ENCODE results near the gene JAG1. TPM values are rescaled to one million over a fixed set of nuclear protein-coding genes. Genes with fewer than 3 reads are reported as not detected.
A peak's percentile ranks its signal among the peaks of the same experiment; 100 is the strongest.

The JAG1 gene
- total RNA-seq, 1 experiment from 2014 or later: 45.2 TPM

DNA sequence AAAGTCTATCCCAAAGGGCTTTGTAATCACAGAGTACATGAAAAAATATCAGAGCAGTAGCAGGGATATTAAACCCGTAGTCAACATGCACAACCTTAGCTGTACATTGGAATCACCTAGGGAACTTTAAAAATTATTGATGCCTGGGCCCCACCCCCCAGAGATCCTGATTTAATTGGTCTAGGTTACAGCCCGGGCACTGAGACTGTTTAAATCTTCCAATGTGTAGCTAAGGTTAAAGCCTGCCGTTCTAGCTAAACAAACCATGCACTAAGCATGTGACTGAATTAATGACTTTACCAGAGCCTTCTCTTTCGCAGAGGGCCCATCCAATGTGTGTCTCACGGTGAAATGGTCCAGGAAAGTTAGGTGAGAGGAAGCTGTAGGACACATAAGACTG, 14.1 kb upstream of the JAG1 start:
- DNase-seq (ENCODE audit: low spot score) (no peak), ATAC-seq (no peak)
- H3K27me3 Mint-ChIP-seq (ENCODE audit: low read depth): no peaks in the 10 kb centered on the region
- no peak overlapping the region for H3K4me3 Mint-ChIP-seq
- peaks cover 23% of the 10 kb centered on the region for H3K4me1 Mint-ChIP-seq
- TF ChIP-seq, protein P1, sequence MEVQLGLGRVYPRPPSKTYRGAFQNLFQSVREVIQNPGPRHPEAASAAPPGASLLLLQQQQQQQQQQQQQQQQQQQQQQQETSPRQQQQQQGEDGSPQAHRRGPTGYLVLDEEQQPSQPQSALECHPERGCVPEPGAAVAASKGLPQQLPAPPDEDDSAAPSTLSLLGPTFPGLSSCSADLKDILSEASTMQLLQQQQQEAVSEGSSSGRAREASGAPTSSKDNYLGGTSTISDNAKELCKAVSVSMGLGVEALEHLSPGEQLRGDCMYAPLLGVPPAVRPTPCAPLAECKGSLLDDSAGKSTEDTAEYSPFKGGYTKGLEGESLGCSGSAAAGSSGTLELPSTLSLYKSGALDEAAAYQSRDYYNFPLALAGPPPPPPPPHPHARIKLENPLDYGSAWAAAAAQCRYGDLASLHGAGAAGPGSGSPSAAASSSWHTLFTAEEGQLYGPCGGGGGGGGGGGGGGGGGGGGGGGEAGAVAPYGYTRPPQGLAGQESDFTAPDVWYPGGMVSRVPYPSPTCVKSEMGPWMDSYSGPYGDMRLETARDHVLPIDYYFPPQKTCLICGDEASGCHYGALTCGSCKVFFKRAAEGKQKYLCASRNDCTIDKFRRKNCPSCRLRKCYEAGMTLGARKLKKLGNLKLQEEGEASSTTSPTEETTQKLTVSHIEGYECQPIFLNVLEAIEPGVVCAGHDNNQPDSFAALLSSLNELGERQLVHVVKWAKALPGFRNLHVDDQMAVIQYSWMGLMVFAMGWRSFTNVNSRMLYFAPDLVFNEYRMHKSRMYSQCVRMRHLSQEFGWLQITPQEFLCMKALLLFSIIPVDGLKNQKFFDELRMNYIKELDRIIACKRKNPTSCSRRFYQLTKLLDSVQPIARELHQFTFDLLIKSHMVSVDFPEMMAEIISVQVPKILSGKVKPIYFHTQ (CRISPR knock-in tag; IDR thresholded peaks at IDR 0.05): no peak
- TF ChIP-seq, protein P2, sequence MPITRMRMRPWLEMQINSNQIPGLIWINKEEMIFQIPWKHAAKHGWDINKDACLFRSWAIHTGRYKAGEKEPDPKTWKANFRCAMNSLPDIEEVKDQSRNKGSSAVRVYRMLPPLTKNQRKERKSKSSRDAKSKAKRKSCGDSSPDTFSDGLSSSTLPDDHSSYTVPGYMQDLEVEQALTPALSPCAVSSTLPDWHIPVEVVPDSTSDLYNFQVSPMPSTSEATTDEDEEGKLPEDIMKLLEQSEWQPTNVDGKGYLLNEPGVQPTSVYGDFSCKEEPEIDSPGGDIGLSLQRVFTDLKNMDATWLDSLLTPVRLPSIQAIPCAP (CRISPR knock-in tag; IDR thresholded peaks at IDR 0.05): no peak
- no peak for TF ChIP-seq ZNF317 (CRISPR knock-in tag; IDR thresholded peaks at IDR 0.05; ENCODE audit: borderline replicate concordance, low read depth)
- no peak overlapping the region for H3K27ac Mint-ChIP-seq
- no peaks in the 10 kb centered on the region for H3K36me3 Mint-ChIP-seq
- CTCF ChIA-PET: interaction anchor here (1.6 to 3.1 kb wide), 3 partner anchors 9 to 270 kb away, joined by 4 to 22 read pairs (median 10); partner anchors contain the start of gene JAG1
- H3K9me3 Mint-ChIP-seq: no peaks in the 10 kb centered on the region
- POLR2A ChIA-PET: no interaction called here

DNA sequence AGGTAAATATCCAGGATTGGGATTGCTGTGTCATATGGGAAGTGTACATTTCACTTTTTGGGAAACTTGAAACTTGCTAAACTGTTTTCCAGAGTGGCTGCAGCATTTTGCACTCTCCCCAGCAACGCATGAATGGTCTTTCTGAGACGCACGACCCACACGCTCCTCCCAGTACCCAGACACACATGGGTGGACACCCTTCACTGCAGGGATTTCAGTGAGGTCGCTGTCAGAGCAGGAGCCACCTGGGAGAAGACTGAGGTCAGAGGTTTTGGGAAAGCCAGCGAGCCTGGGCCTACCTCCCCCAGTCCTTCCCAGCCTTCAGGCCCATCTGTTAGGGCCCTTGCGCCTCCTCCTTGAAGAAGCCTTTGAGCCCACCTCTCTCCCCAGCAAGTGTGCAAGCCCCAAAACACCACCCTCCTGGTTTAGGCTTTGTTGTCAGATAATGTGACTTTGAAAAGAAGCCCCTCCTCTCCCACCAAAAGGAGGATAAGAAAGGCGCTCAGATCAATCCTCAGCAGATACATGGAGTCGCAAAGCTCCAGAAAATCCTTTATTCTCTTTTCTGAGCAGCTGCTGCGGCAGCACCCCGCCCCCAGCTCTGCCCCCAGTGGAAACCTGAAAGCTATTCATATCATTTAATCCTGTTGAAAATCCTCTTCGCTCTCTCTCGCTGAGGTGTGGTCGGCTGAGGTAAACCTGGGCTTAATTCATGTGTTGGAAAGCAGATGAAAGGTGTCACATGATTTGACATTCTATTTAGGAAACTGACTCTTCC, 12.7 kb upstream of the JAG1 start:
- H3K9me3 Mint-ChIP-seq: no peaks in the 10 kb centered on the region
- ATAC-seq: peak; percentile 36
- DNase-seq (ENCODE audit: low spot score): no peak
- no peaks in the 10 kb centered on the region for H3K27me3 Mint-ChIP-seq (ENCODE audit: low read depth)
- POLR2A ChIA-PET: no interaction called here
- H3K4me3 Mint-ChIP-seq: no peak overlapping the region
- CTCF ChIA-PET: interaction anchor here (1.0 to 3.1 kb wide), 4 partner anchors 10 to 271 kb away, joined by 3 to 22 read pairs (median 7); partner anchors contain the start of gene JAG1
- no peaks in the 10 kb centered on the region for H3K36me3 Mint-ChIP-seq
- peaks cover 12% of the 10 kb centered on the region for H3K4me1 Mint-ChIP-seq
- TF ChIP-seq FOXJ3 (CRISPR knock-in tag; IDR thresholded peaks at IDR 0.05; ENCODE audit: borderline replicate concordance): no peak
- H3K27ac Mint-ChIP-seq: no peak overlapping the region

DNA sequence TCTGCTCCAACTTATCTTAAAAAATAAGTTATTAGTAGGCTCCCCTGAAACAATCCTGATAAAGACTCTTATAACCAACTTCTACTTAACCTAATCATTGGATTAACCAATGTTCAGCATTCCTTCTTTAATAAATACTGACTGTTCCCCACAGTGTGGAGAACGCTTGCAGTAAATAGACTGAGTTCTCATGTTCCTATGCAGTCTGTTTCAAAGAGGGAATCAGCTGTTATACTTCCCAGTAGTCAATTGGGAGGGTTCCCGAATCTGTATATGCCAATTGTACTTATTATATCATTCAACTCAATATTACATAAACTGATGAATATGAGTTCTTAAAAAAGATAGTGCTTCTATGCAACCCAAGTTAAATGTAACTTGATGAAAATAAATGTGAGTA, 9.7 kb upstream of the JAG1 start:
- Mint-ChIP-seq H3K27me3 (ENCODE audit: low read depth) (no peaks in the 10 kb centered on the region), H3K4me3 (no peak overlapping the region), H3K9me3 (no peaks in the 10 kb centered on the region), H3K4me1 (peaks cover 13% of the 10 kb centered on the region), H3K36me3 (no peaks in the 10 kb centered on the region), H3K27ac (no peak overlapping the region)
- no peak for DNase-seq (ENCODE audit: low spot score)
- ChIA-PET POLR2A (no interaction called here), CTCF (interaction anchor here (1.1 to 1.7 kb wide), 3 partner anchors 9 to 13 kb away, joined by 3 to 11 read pairs (median 4); no protein-coding TSS in a partner anchor)
- TF ChIP-seq RORB (CRISPR knock-in tag; IDR thresholded peaks at IDR 0.05) (no peak), ZNF416 (CRISPR knock-in tag; IDR thresholded peaks at IDR 0.05) (no peak), ZNF232 (CRISPR knock-in tag; IDR thresholded peaks at IDR 0.05) (no peak)
- TF ChIP-seq, protein P3, sequence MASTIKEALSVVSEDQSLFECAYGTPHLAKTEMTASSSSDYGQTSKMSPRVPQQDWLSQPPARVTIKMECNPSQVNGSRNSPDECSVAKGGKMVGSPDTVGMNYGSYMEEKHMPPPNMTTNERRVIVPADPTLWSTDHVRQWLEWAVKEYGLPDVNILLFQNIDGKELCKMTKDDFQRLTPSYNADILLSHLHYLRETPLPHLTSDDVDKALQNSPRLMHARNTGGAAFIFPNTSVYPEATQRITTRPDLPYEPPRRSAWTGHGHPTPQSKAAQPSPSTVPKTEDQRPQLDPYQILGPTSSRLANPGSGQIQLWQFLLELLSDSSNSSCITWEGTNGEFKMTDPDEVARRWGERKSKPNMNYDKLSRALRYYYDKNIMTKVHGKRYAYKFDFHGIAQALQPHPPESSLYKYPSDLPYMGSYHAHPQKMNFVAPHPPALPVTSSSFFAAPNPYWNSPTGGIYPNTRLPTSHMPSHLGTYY (CRISPR knock-in tag; IDR thresholded peaks at IDR 0.05): no peak
- TF ChIP-seq, protein P2 (CRISPR knock-in tag; IDR thresholded peaks at IDR 0.05): no peak
- ATAC-seq: no peak

DNA sequence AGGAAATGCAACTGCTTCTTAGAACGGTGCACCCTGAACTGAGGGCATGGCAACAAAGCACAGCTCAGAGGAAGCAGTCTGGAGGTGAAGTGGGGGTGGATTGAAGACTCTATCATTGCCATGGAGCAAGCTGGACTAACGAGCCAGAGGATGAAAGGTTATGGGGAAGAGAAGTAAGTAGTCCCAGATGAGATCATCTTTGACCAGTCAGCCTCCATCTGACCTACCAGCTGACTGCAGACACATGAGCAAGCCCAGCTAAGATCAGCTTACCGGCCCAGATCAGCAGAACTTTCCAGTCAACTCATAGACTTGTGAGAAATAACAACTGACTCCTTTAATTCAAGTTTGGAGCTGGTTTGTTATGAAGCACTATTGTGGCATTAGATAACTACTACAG, 9.1 kb upstream of the JAG1 start:
- POLR2A ChIA-PET: no interaction called here
- H3K9me3 Mint-ChIP-seq: no peaks in the 10 kb centered on the region
- TF ChIP-seq, protein P4, sequence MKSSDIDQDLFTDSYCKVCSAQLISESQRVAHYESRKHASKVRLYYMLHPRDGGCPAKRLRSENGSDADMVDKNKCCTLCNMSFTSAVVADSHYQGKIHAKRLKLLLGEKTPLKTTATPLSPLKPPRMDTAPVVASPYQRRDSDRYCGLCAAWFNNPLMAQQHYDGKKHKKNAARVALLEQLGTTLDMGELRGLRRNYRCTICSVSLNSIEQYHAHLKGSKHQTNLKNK (CRISPR knock-in tag; IDR thresholded peaks at IDR 0.05): no peak
- TF ChIP-seq, protein P5, sequence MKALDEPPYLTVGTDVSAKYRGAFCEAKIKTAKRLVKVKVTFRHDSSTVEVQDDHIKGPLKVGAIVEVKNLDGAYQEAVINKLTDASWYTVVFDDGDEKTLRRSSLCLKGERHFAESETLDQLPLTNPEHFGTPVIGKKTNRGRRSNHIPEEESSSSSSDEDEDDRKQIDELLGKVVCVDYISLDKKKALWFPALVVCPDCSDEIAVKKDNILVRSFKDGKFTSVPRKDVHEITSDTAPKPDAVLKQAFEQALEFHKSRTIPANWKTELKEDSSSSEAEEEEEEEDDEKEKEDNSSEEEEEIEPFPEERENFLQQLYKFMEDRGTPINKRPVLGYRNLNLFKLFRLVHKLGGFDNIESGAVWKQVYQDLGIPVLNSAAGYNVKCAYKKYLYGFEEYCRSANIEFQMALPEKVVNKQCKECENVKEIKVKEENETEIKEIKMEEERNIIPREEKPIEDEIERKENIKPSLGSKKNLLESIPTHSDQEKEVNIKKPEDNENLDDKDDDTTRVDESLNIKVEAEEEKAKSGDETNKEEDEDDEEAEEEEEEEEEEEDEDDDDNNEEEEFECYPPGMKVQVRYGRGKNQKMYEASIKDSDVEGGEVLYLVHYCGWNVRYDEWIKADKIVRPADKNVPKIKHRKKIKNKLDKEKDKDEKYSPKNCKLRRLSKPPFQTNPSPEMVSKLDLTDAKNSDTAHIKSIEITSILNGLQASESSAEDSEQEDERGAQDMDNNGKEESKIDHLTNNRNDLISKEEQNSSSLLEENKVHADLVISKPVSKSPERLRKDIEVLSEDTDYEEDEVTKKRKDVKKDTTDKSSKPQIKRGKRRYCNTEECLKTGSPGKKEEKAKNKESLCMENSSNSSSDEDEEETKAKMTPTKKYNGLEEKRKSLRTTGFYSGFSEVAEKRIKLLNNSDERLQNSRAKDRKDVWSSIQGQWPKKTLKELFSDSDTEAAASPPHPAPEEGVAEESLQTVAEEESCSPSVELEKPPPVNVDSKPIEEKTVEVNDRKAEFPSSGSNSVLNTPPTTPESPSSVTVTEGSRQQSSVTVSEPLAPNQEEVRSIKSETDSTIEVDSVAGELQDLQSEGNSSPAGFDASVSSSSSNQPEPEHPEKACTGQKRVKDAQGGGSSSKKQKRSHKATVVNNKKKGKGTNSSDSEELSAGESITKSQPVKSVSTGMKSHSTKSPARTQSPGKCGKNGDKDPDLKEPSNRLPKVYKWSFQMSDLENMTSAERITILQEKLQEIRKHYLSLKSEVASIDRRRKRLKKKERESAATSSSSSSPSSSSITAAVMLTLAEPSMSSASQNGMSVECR (CRISPR knock-in tag; IDR thresholded peaks at IDR 0.05; ENCODE audit: borderline replicate concordance): no peak
- TF ChIP-seq ZNF671 (CRISPR knock-in tag; IDR thresholded peaks at IDR 0.05) (no peak), MXD4 (CRISPR knock-in tag; IDR thresholded peaks at IDR 0.05; ENCODE audit: borderline replicate concordance) (no peak), HMGA2 (CRISPR knock-in tag; IDR thresholded peaks at IDR 0.05) (no peak), ZNF219 (CRISPR knock-in tag; IDR thresholded peaks at IDR 0.05; ENCODE audit: borderline replicate concordance) (no peak)
- TF ChIP-seq, protein P6, sequence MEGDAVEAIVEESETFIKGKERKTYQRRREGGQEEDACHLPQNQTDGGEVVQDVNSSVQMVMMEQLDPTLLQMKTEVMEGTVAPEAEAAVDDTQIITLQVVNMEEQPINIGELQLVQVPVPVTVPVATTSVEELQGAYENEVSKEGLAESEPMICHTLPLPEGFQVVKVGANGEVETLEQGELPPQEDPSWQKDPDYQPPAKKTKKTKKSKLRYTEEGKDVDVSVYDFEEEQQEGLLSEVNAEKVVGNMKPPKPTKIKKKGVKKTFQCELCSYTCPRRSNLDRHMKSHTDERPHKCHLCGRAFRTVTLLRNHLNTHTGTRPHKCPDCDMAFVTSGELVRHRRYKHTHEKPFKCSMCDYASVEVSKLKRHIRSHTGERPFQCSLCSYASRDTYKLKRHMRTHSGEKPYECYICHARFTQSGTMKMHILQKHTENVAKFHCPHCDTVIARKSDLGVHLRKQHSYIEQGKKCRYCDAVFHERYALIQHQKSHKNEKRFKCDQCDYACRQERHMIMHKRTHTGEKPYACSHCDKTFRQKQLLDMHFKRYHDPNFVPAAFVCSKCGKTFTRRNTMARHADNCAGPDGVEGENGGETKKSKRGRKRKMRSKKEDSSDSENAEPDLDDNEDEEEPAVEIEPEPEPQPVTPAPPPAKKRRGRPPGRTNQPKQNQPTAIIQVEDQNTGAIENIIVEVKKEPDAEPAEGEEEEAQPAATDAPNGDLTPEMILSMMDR (IDR thresholded peaks at IDR 0.05): no peak

More for the DNA sequence above, 9.1 kb upstream of the JAG1 start:
- DNase-seq (ENCODE audit: low spot score) (no peak), ATAC-seq (no peak)
- no peak overlapping the region for H3K4me3 Mint-ChIP-seq
- no peak overlapping the region for H3K27ac Mint-ChIP-seq
- CTCF ChIA-PET: interaction anchor here (1.1 to 1.7 kb wide), 3 partner anchors 8 to 13 kb away, joined by 3 to 11 read pairs (median 4); no protein-coding TSS in a partner anchor
- no peaks in the 10 kb centered on the region for H3K36me3 Mint-ChIP-seq
- H3K27me3 Mint-ChIP-seq (ENCODE audit: low read depth): no peaks in the 10 kb centered on the region
- peaks cover 13% of the 10 kb centered on the region for H3K4me1 Mint-ChIP-seq
